Liver (tissue), 3 donors: Measurements from ENCODE around the gene ABLIM2.

Experiments
- ATF3 ChIP-seq: IDR thresholded peaks from 2 replicates; pipeline ENCODE4 v1.6.1; 2016; ENCODE audit warnings: antibody characterized with exemption
- CTCF ChIP-seq: fragments of 150-350 bp; IDR thresholded peaks from 2 replicates; pipeline ENCODE4 v1.5.1; 2017; ENCODE audit warnings: improper control_type of control experiment, low read depth, low read length; ENCODE audit not compliant: missing input control
- EGR1 ChIP-seq, 2 donors: IDR thresholded peaks; 2 replicates each; pipeline ENCODE4 v1.6.1; 2016 to 2018; ENCODE audit warnings: antibody characterized with exemption in 2 of 2, low read depth in 2 of 2
- FOXA1 ChIP-seq: IDR thresholded peaks from 2 replicates; pipeline ENCODE4 v1.6.1; 2016; ENCODE audit warnings: antibody characterized with exemption
- MAX ChIP-seq: IDR thresholded peaks from 2 replicates; pipeline ENCODE4 v1.6.1; 2016; ENCODE audit warnings: antibody characterized with exemption
- donor health status: healthy.
- donor health status: healthy.

- peak; percentile 91 for TF ChIP-seq CTCF
- TF ChIP-seq ATF3 = no peak
- no peak for TF ChIP-seq EGR1 (IDR thresholded peaks at IDR 0.05; ENCODE audit: low read depth in 2 of 2)
- no peak for TF ChIP-seq MAX
- TF ChIP-seq FOXA1 = no peak
Observed at GRCh38 chr4:7987148-7987989, 171.2 kb downstream of the ABLIM2 start.
